MCF 10A (cell line): Measurements from ENCODE around the gene RMRP. TPM values are rescaled to one million over a fixed set of nuclear protein-coding genes. Genes with fewer than 3 reads are reported as not detected.

Experiments
- BruUV-seq: library from RNA; stranded (reverse); fragments of 400-500 nt; replicated peaks from 2 replicates; lab custom pipeline; 2021; lab: Mats Ljungman, UMichigan
- CTCF ChIA-PET: fragments of 300-600 bp; sonication (Branson Sonifier 250); formaldehyde crosslinking; extraction: SDS; loops from one replicate; lab custom pipeline; 2021; ENCODE audit warnings: antibody characterized with exemption, inconsistent platforms; lab: Yijun Ruan, JAX
- POLR2A ChIA-PET: fragments of 300-600, 350-650 bp; sonication (Branson Sonifier 250); formaldehyde crosslinking; extraction: SDS; loops from one replicate; lab custom pipeline; 2020; ENCODE audit warnings: antibody characterized with exemption, inconsistent platforms; lab: Yijun Ruan, JAX
- DNase-seq: peaks from one replicate; pipeline ENCODE4 v3.0.0-alpha.2; 2018; ENCODE audit not compliant: unreplicated experiment
- H3K27ac Mint-ChIP-seq: one replicate; pipeline ENCODE4 v1.8.0; 2022; ENCODE audit warnings: mild to moderate bottlenecking, low read depth, mixed read lengths; ENCODE audit not compliant: unreplicated experiment
- H3K27me3 Mint-ChIP-seq: one replicate; pipeline ENCODE4 v1.8.0; 2022; ENCODE audit warnings: mixed read lengths; ENCODE audit not compliant: insufficient read depth, unreplicated experiment
- H3K36me3 Mint-ChIP-seq: one replicate; pipeline ENCODE4 v1.8.0; 2022; ENCODE audit warnings: mild to moderate bottlenecking, moderate library complexity, mixed read lengths; ENCODE audit not compliant: insufficient read depth, unreplicated experiment
- H3K4me1 Mint-ChIP-seq: one replicate; pipeline ENCODE4 v1.8.0; 2022; ENCODE audit warnings: mixed read lengths; ENCODE audit not compliant: insufficient read depth, unreplicated experiment
- H3K4me3 Mint-ChIP-seq: one replicate; pipeline ENCODE4 v1.8.0; 2022; ENCODE audit warnings: mild to moderate bottlenecking, moderate library complexity, mixed read lengths; ENCODE audit not compliant: unreplicated experiment
- H3K9me3 Mint-ChIP-seq: one replicate; pipeline ENCODE4 v1.8.0; 2022; ENCODE audit warnings: mixed read lengths; ENCODE audit not compliant: unreplicated experiment
- CTCF ChIP-seq: fragments of 200-600 bp; IDR thresholded peaks from one replicate; pipeline ENCODE4 v1.8.0; 2022; ENCODE audit warnings: antibody characterized with exemption, mild to moderate bottlenecking; ENCODE audit not compliant: unreplicated experiment
- intact Hi-C: fragments of 100-400 bp; cut with micrococcal nuclease; formaldehyde crosslinking; loops from 2 replicates; pipeline ENCODE4 v1.14.1; 2022
- total RNA-seq: library from RNA; stranded (reverse); gene quantifications from 2 replicates; pipeline ENCODE4 v1.2.3, GENCODE V29; 2022

Gene RMRP
- total RNA-seq, 1 experiment from 2014 or later: 13,245 TPM

GRCh38 chr9:35664531-35665470, 7.0 kb upstream of the RMRP start, which contains the start of gene ARHGEF39:
Gene ARHGEF39 (minus strand): TSS chr9:35665195. CDS start chr9:35665169, 26 bp downstream.
- TF ChIP-seq CTCF: no peak
- Mint-ChIP-seq H3K27me3 (no peaks in the 10 kb centered on the region), H3K27ac (no peak within 1 kb of the TSS), H3K4me1 (peaks cover 21% of the 10 kb centered on the region), H3K36me3 (peaks cover 20% of the 10 kb centered on the region), H3K9me3 (no peaks in the 10 kb centered on the region), H3K4me3 (peak within 1 kb of the TSS; percentile 86)
- TSS peak; percentile 47 for BruUV-seq
- peak; percentile 83 for DNase-seq
- CTCF ChIA-PET: interaction anchor here (0.6 to 11.0 kb wide), 12 partner anchors 9 to 290 kb away, joined by 3 to 119 read pairs (median 4); partner anchors contain the start of genes CREB3, TLN1 and TPM2
- POLR2A ChIA-PET: interaction anchor here (0.6 to 4.0 kb wide), 18 partner anchors 9 to 619 kb away, joined by 3 to 29 read pairs (median 4); partner anchors contain the start of genes CA9, CREB3, GBA2 and RGP1
- intact Hi-C loops: no loop called here

- no peak for TF ChIP-seq CTCF
- Mint-ChIP-seq H3K4me3 (no peak overlapping the region), H3K27me3 (no peaks in the 10 kb centered on the region), H3K36me3 (peaks cover 36% of the 10 kb centered on the region), H3K9me3 (no peaks in the 10 kb centered on the region), H3K4me1 (peaks cover 25% of the 10 kb centered on the region), H3K27ac (peak overlapping the region; percentile 74)
- DNase-seq: no peak
- intact Hi-C loops: no loop called here
- no TSS peak for BruUV-seq
- POLR2A ChIA-PET: interaction anchor here (0.5 to 2.6 kb wide), 4 partner anchors 8 to 72 kb away, joined by 3 to 16 read pairs (median 4); partner anchors contain the start of genes CREB3, TLN1 and TPM2
- CTCF ChIA-PET: interaction anchor here (1.1 to 11.0 kb wide), 4 partner anchors 15 to 73 kb away, joined by 3 to 119 read pairs (median 11); partner anchors contain the start of genes CREB3 and TLN1
Measured at GRCh38 chr9:35662437-35662836, 4.6 kb upstream of the RMRP start.

GRCh38 chr9:35661756-35662350, 4.0 kb upstream of the RMRP start:
- no peaks in the 10 kb centered on the region for H3K9me3 Mint-ChIP-seq
- no peaks in the 10 kb centered on the region for H3K27me3 Mint-ChIP-seq
- H3K4me1 Mint-ChIP-seq: peaks cover 25% of the 10 kb centered on the region
- ChIA-PET CTCF (interaction anchor here (0.5 to 11.0 kb wide), 9 partner anchors 13 to 221 kb away, joined by 3 to 119 read pairs (median 4); partner anchors contain the start of genes CREB3 and TLN1), POLR2A (interaction anchor here (0.5 to 2.6 kb wide), 4 partner anchors 9 to 70 kb away, joined by 3 to 16 read pairs (median 6); partner anchors contain the start of genes CREB3, TLN1 and TPM2)
- intact Hi-C loops: no loop called here
- no TSS peak for BruUV-seq
- H3K36me3 Mint-ChIP-seq: peaks cover 36% of the 10 kb centered on the region
- DNase-seq: no peak
- no peak for TF ChIP-seq CTCF
- peak overlapping the region; percentile 74 for H3K27ac Mint-ChIP-seq
- no peak overlapping the region for H3K4me3 Mint-ChIP-seq
